ENCODE data around the gene RNU6-1. TPM values are rescaled to one million over a fixed set of nuclear protein-coding genes. Genes with fewer than 3 reads are reported as not detected.

RNU6-1 gene
- total RNA-seq (2022; extraction: Qiagen RNA extraction; ENCODE audit: low read depth): not detected in 5 replicates

GRCh38 chr15:67839929-67840748 is at the start of gene RNU6-1:
Gene RNU6-1 (minus strand): TSS chr15:67840045.

GRCh38 chr15:67824976-67825880 is 14.6 kb downstream of the RNU6-1 start, which contains the start of gene SKOR1:
Gene SKOR1 (plus strand): TSS chr15:67825509. CDS start chr15:67825603, 94 bp downstream.

Other genes with a start within 250 kb of the RNU6-1 start
- gene SKOR1, start 14.5 kb downstream of the RNU6-1 start, total RNA-seq (2022; extraction: Qiagen RNA extraction; ENCODE audit: low read depth): 0.02 to 0.03 TPM in 2 of 5 replicates, not detected in the others
- gene PIAS1, start 214.3 kb upstream of the RNU6-1 start, total RNA-seq (2022; extraction: Qiagen RNA extraction; ENCODE audit: low read depth): 14.2 to 21.6 TPM (median 17.0 TPM) in 5 replicates

Measured in A549 treated with RU486 at 1 μM for 4 hours (cell line).